Neural progenitor cell (in vitro differentiated cells): ENCODE measurements around the gene PPIB.
A peak's percentile ranks its signal among the peaks of the same experiment; 100 is the strongest.

Experiments used
- CTCF ChIP-seq: fragments of 200-600 bp; sonication (generic); IDR thresholded peaks from 2 replicates; pipeline ENCODE4 v1.5.1; 2017; ENCODE audit warnings: antibody characterized with exemption, mild to moderate bottlenecking
- EZH2phosphoT487 ChIP-seq: fragments of 200-600 bp; sonication (generic); IDR thresholded peaks from 2 replicates; pipeline ENCODE4 v1.6.1; 2017; ENCODE audit warnings: antibody characterized with exemption

- no peak for TF ChIP-seq EZH2phosphoT487
- peak; percentile 12 for TF ChIP-seq CTCF
Measured at GRCh38 chr15:64149424-64149823, 13.4 kb downstream of the PPIB start.
